B cell (primary cell): ENCODE measurements around the gene SLC7A7. TPM values are rescaled to one million over a fixed set of nuclear protein-coding genes. Genes with fewer than 3 reads are reported as not detected.

Source experiments
- ATAC-seq: fragments of 200-7000 bp; cut with Tn5 transposase; one replicate; pipeline ENCODE4 v1.10.0; 2021; ENCODE audit warnings: low read depth, mild to moderate bottlenecking, moderate number of reproducible peaks, moderate library complexity
- CTCF ChIA-PET: fragments of 350-600 bp; sonication (Branson Sonifier 250); formaldehyde crosslinking; loops from one replicate; lab custom pipeline; 2021; ENCODE audit warnings: antibody characterized with exemption, inconsistent platforms; lab: Charles Lee
- POLR2A ChIA-PET: fragments of 350-600 bp; sonication (Branson Sonifier 250); formaldehyde crosslinking; loops from one replicate; lab custom pipeline; 2021; ENCODE audit warnings: antibody characterized with exemption; lab: Charles Lee
- DNase-seq: peaks from one replicate; pipeline ENCODE4 v3.0.0; 2013
- H2AFZ ChIP-seq: 2 replicates; pipeline ENCODE4 v1.6.1; 2012; ENCODE audit warnings: mild to moderate bottlenecking, low read depth, low read length; ENCODE audit not compliant: insufficient read depth, poor library complexity, severe bottlenecking
- H3K27ac ChIP-seq, 2 donors: 1 replicate in 1 of 2; 2 replicates in 1 of 2; pipeline ENCODE4 v1.5.1; 2012 to 2013; ENCODE audit warnings: low read length in 2 of 2, mild to moderate bottlenecking in 2 of 2, moderate library complexity in 1 of 2
- H3K27me3 ChIP-seq, 4 experiments: fragments of 200-600 bp in 1 of 4; sonication (generic) in 1 of 4; replicated peaks in 1 of 4; 1 replicate in 2 of 4; 2 replicates in 2 of 4; pipeline versions ENCODE4 v1.6.1 to v1.7.0; 2013 to 2016; ENCODE audit warnings: low read length in 3 of 4, mild to moderate bottlenecking in 2 of 4, mixed read lengths in 1 of 4, moderate library complexity in 1 of 4; ENCODE audit not compliant: insufficient read depth in 4 of 4, control insufficient read depth in 3 of 4; ENCODE audit errors: control extremely low read depth in 1 of 4
- H3K36me3 ChIP-seq, 2 experiments: replicated peaks in 1 of 2; 1 replicate in 1 of 2; 2 replicates in 1 of 2; pipeline versions ENCODE4 v1.6.1 to v1.7.1; 2013; ENCODE audit warnings: low read length in 1 of 2; ENCODE audit not compliant: insufficient read depth in 2 of 2, control insufficient read depth in 1 of 2; ENCODE audit errors: control extremely low read depth in 1 of 2, extremely low read depth in 1 of 2
- H3K4me1 ChIP-seq, 2 donors: fragments of 200-600 bp in 1 of 2; sonication (generic) in 1 of 2; 1 replicate in 1 of 2; 2 replicates in 1 of 2; pipeline versions ENCODE4 v1.5.1 to v1.6.1; 2013 to 2017; ENCODE audit warnings: low read length in 2 of 2; ENCODE audit not compliant: control insufficient read depth in 2 of 2, insufficient read depth in 2 of 2
- H3K4me2 ChIP-seq: replicated peaks from 2 replicates; pipeline ENCODE3; 2012; ENCODE audit warnings: mild to moderate bottlenecking, low read depth, low read length; ENCODE audit not compliant: poor library complexity, severe bottlenecking
- H3K4me3 ChIP-seq, 5 experiments: fragments of 200-600 bp in 1 of 5; sonication (generic) in 1 of 5; 1 replicate in 3 of 5; 2 replicates in 2 of 5; pipeline versions ENCODE4 v1.5.1 to v1.7.0; 2011 to 2016; ENCODE audit warnings: low read length in 4 of 5, mild to moderate bottlenecking in 4 of 5, low read depth in 2 of 5, control low read depth in 1 of 5, moderate library complexity in 1 of 5; ENCODE audit not compliant: insufficient read depth in 1 of 5; ENCODE audit errors: control extremely low read depth in 1 of 5, extremely low read depth in 1 of 5
- H3K79me2 ChIP-seq: fragments of 200-600 bp; sonication (generic); one replicate; pipeline ENCODE4 v1.6.0; 2016; ENCODE audit warnings: low read length; ENCODE audit not compliant: control insufficient read depth, insufficient read depth
- H3K9ac ChIP-seq: fragments of 200-600 bp; sonication (generic); 2 replicates; pipeline ENCODE4 v1.6.1; 2017; ENCODE audit warnings: mild to moderate bottlenecking, low read length, moderate library complexity
- H3K9me3 ChIP-seq, 3 donors: one replicate each; pipeline versions ENCODE4 v1.6.1 to v1.7.1; 2013; ENCODE audit warnings: low read length in 2 of 3; ENCODE audit not compliant: control insufficient read depth in 2 of 3, insufficient read depth in 1 of 3; ENCODE audit errors: control extremely low read depth in 1 of 3
- H4K20me1 ChIP-seq: 2 replicates; pipeline ENCODE4 v1.6.0; 2012; ENCODE audit warnings: mild to moderate bottlenecking, low read length; ENCODE audit not compliant: insufficient read depth, control insufficient read depth, poor library complexity, severe bottlenecking
- H3K27ac Mint-ChIP-seq: one replicate; pipeline ENCODE4 v1.8.0; 2021; ENCODE audit warnings: mixed read lengths
- H3K27me3 Mint-ChIP-seq: one replicate; pipeline ENCODE4 v1.8.0; 2021; ENCODE audit warnings: mixed read lengths
- H3K4me1 Mint-ChIP-seq: one replicate; pipeline ENCODE4 v1.8.0; 2021; ENCODE audit warnings: mixed read lengths
- H3K4me3 Mint-ChIP-seq: one replicate; pipeline ENCODE4 v1.8.0; 2021; ENCODE audit warnings: mixed read lengths
- H3K9me3 Mint-ChIP-seq: one replicate; pipeline ENCODE4 v1.8.0; 2022; ENCODE audit warnings: mixed read lengths; ENCODE audit not compliant: insufficient read depth
- CTCF ChIP-seq: fragments of 200-600 bp; IDR thresholded peaks from one replicate; pipeline ENCODE4 v1.8.0; 2022; ENCODE audit warnings: antibody characterized with exemption, mild to moderate bottlenecking
- EZH2 ChIP-seq: IDR thresholded peaks from 2 replicates; pipeline ENCODE4 v1.6.1; 2012; ENCODE audit warnings: borderline replicate concordance, low read depth, mild to moderate bottlenecking, moderate library complexity, low read length; ENCODE audit not compliant: insufficient read depth, poor library complexity, severe bottlenecking
- WGBS: methylation state at CpG from one replicate; pipeline ENCODE4 v1.1.5; 2013; ENCODE audit warnings: missing lambda C conversion rate; ENCODE audit not compliant: insufficient coverage; 5-methylcytosine and 5-hydroxymethylcytosine counted together
- intact Hi-C: fragments of 100-400 bp; cut with micrococcal nuclease; formaldehyde crosslinking; loops from one replicate; pipeline ENCODE4 v1.10.0; 2022
- polyA plus RNA-seq: library from polyadenylated mRNA; depleted of rRNA; stranded (reverse); fragments of >200 nt; gene quantifications from 2 replicates; pipeline ENCODE4 v1.2.3, GENCODE V29; 2012
- total RNA-seq, 2 donors: library from RNA; stranded (reverse); fragments of 120-200 nt in 1 of 2; gene quantifications; 1 replicate in 1 of 2; 2 replicates in 1 of 2; pipeline versions ENCODE4 v1.2.3 to v1.2.4, GENCODE V29; 2013 to 2022

Gene SLC7A7
- total and polyA plus RNA-seq, 2 donors (not counting 1 experiment from before 2014, with no cell fraction given) = 33.4 to 50.0 TPM

GRCh38 chr14:22773162-22774010 is 41.8 kb downstream of the SLC7A7 start:
- H3K4me1 ChIP-seq = peaks cover 0 to 2% of the 10 kb centered on the region in 2 donors
- ATAC-seq = no peak
- H3K4me2 ChIP-seq = no peak overlapping the region
- H3K9ac ChIP-seq = no peak overlapping the region
- Mint-ChIP-seq H3K4me1 (peaks cover 12% of the 10 kb centered on the region), H3K27ac (peak overlapping the region; percentile 39), H3K27me3 (no peaks in the 10 kb centered on the region), H3K4me3 (no peak overlapping the region), H3K9me3 (no peaks in the 10 kb centered on the region)
- H3K79me2 ChIP-seq = peaks cover 11% of the 10 kb centered on the region
- no peak for DNase-seq
- H3K4me3 ChIP-seq = no peak overlapping the region
- H3K36me3 ChIP-seq = peaks cover 4 to 63% of the 10 kb centered on the region in 2 experiments
- no peaks in the 10 kb centered on the region for H3K27me3 ChIP-seq
- POLR2A ChIA-PET = no interaction called here
- H2AFZ ChIP-seq = no peak overlapping the region
- no peaks in the 10 kb centered on the region for H3K9me3 ChIP-seq
- WGBS = 100% methylated on average over 7 of the region's 8 CpGs
- no peak for TF ChIP-seq EZH2
- TF ChIP-seq CTCF = no peak
- peak overlapping the region in 1 of 2 donors; percentile 26 for H3K27ac ChIP-seq
- intact Hi-C loops = no loop called here
- CTCF ChIA-PET = interaction anchor here (0.6 to 6.9 kb wide), 7 partner anchors 17 to 203 kb away, joined by 3 to 73 read pairs (median 5); no protein-coding TSS in a partner anchor
- H4K20me1 ChIP-seq = no peaks in the 10 kb centered on the region

- Histone ChIP-seq H3K4me3 (no peak overlapping the region), H3K9me3 (no peaks in the 10 kb centered on the region), H2AFZ (no peak overlapping the region), H4K20me1 (no peaks in the 10 kb centered on the region), H3K4me1 (peaks cover 6 to 9% of the 10 kb centered on the region in 2 donors), H3K27me3 (no peaks in the 10 kb centered on the region), H3K9ac (no peak overlapping the region), H3K4me2 (no peak overlapping the region), H3K36me3 (peaks cover 5 to 63% of the 10 kb centered on the region in 2 experiments), H3K27ac (no peak overlapping the region), H3K79me2 (peaks cover 17% of the 10 kb centered on the region)
- Mint-ChIP-seq H3K27me3 (no peaks in the 10 kb centered on the region), H3K4me1 (peaks cover 15% of the 10 kb centered on the region), H3K9me3 (no peaks in the 10 kb centered on the region), H3K4me3 (no peak overlapping the region), H3K27ac (no peak overlapping the region)
- TF ChIP-seq CTCF (no peak), EZH2 (no peak)
- CTCF ChIA-PET = interaction anchor here (0.9 to 6.9 kb wide), 2 partner anchors 80 to 100 kb away, joined by 3 to 73 read pairs; no protein-coding TSS in a partner anchor
- 100% methylated on average over 1 of the region's 1 CpG for WGBS
- POLR2A ChIA-PET = interaction anchor here (0.6 kb wide), 1 partner anchor 19 kb away, joined by 3 read pairs; no protein-coding TSS in a partner anchor
- intact Hi-C loops = no loop called here
- no peak for DNase-seq
- ATAC-seq = no peak
Measured at GRCh38 chr14:22772725-22773124, 42.5 kb downstream of the SLC7A7 start.
